SK-N-MC (cell line): ENCODE measurements around the gene DOCK9.

ENCODE experiments used
- DNase-seq: peaks from one replicate; pipeline ENCODE4 v3.0.0-alpha.2; 2011; ENCODE audit warnings: low read depth, low spot score
- H3K27ac ChIP-seq: fragments of 200-600 bp; sonication (generic); 2 replicates; pipeline ENCODE4 v1.5.1; 2016; ENCODE audit warnings: mixed run types
- H3K36me3 ChIP-seq: fragments of 200-600 bp; sonication (generic); 2 replicates; pipeline ENCODE4 v1.6.1; 2017; ENCODE audit warnings: antibody characterized with exemption, low read length, mixed read lengths; ENCODE audit not compliant: insufficient read depth
- H3K4me3 ChIP-seq: fragments of 200-600 bp; sonication (generic); 2 replicates; pipeline ENCODE4 v1.5.1; 2016
- H3K9ac ChIP-seq: fragments of 200-600 bp; sonication (generic); 2 replicates; pipeline ENCODE4 v1.8.0; 2017; ENCODE audit warnings: mixed run types, mixed read lengths; ENCODE audit not compliant: insufficient read length
- H3K9me3 ChIP-seq: fragments of 200-600 bp; sonication (generic); 2 replicates; pipeline ENCODE4 v1.6.1; 2017; ENCODE audit warnings: low read depth, mild to moderate bottlenecking, antibody characterized with exemption, low read length, moderate library complexity, mixed read lengths
- EZH2 ChIP-seq: fragments of 200-600 bp; sonication (generic); IDR thresholded peaks from one replicate; pipeline ENCODE4 v1.6.1; 2017; ENCODE audit warnings: antibody characterized with exemption
- FOXP2 ChIP-seq: optimal IDR thresholded peaks from 2 replicates; pipeline ENCODE3; 2011; ENCODE audit warnings: mild to moderate bottlenecking, moderate library complexity; ENCODE audit not compliant: insufficient read depth; ENCODE audit errors: extremely low read length, control extremely low read depth
- POLR2AphosphoS5 ChIP-seq: IDR thresholded peaks from 2 replicates; pipeline ENCODE4 v1.6.1; 2012; ENCODE audit warnings: mild to moderate bottlenecking, low read depth, low read length, borderline replicate concordance

DOCK9 gene

GRCh38 chr13:99009987-99010551, 32.2 kb upstream of the DOCK9 start:
- Histone ChIP-seq H3K36me3 (no peaks in the 10 kb centered on the region), H3K27ac (no peak overlapping the region), H3K4me3 (no peak overlapping the region), H3K9ac (no peak overlapping the region), H3K9me3 (no peaks in the 10 kb centered on the region)
- no peak for DNase-seq
- TF ChIP-seq POLR2AphosphoS5 (no peak), FOXP2 (no peak), EZH2 (no peak)

GRCh38 chr13:99008577-99008976, 30.7 kb upstream of the DOCK9 start:
- Histone ChIP-seq H3K4me3 (no peak overlapping the region), H3K27ac (no peak overlapping the region), H3K9me3 (no peaks in the 10 kb centered on the region), H3K9ac (no peak overlapping the region), H3K36me3 (no peaks in the 10 kb centered on the region)
- no peak for DNase-seq
- no peak for TF ChIP-seq FOXP2
- TF ChIP-seq POLR2AphosphoS5: no peak
- TF ChIP-seq EZH2: no peak

- Histone ChIP-seq H3K27ac (no peak overlapping the region), H3K4me3 (no peak overlapping the region), H3K9ac (no peak overlapping the region), H3K36me3 (no peaks in the 10 kb centered on the region), H3K9me3 (no peaks in the 10 kb centered on the region)
- no peak for DNase-seq
- TF ChIP-seq POLR2AphosphoS5 (no peak), EZH2 (no peak), FOXP2 (no peak)
Observed at GRCh38 chr13:99007414-99007986, 29.6 kb upstream of the DOCK9 start.

GRCh38 chr13:99005609-99006008, 27.7 kb upstream of the DOCK9 start:
- no peaks in the 10 kb centered on the region for H3K9me3 ChIP-seq
- H3K36me3 ChIP-seq: no peaks in the 10 kb centered on the region
- TF ChIP-seq FOXP2 (no peak), EZH2 (no peak), POLR2AphosphoS5 (no peak)
- H3K4me3 ChIP-seq: no peak overlapping the region
- no peak overlapping the region for H3K27ac ChIP-seq
- DNase-seq: no peak
- H3K9ac ChIP-seq: no peak overlapping the region

GRCh38 chr13:99004978-99005377, 27.1 kb upstream of the DOCK9 start:
- Histone ChIP-seq H3K36me3 (no peaks in the 10 kb centered on the region), H3K9ac (no peak overlapping the region), H3K4me3 (no peak overlapping the region), H3K9me3 (no peaks in the 10 kb centered on the region), H3K27ac (no peak overlapping the region)
- no peak for TF ChIP-seq POLR2AphosphoS5
- no peak for TF ChIP-seq EZH2
- no peak for TF ChIP-seq FOXP2
- no peak for DNase-seq

GRCh38 chr13:99003851-99004471, 26.1 kb upstream of the DOCK9 start:
- Histone ChIP-seq H3K27ac (no peak overlapping the region), H3K4me3 (no peak overlapping the region), H3K9me3 (no peaks in the 10 kb centered on the region), H3K9ac (no peak overlapping the region), H3K36me3 (no peaks in the 10 kb centered on the region)
- TF ChIP-seq POLR2AphosphoS5: no peak
- no peak for DNase-seq

- Histone ChIP-seq H3K9ac (no peak overlapping the region), H3K4me3 (no peak overlapping the region), H3K36me3 (no peaks in the 10 kb centered on the region), H3K27ac (no peak overlapping the region), H3K9me3 (no peaks in the 10 kb centered on the region)
- DNase-seq: no peak
- TF ChIP-seq FOXP2: no peak
- no peak for TF ChIP-seq POLR2AphosphoS5
- no peak for TF ChIP-seq EZH2
Observed at GRCh38 chr13:99003186-99003585, 25.3 kb upstream of the DOCK9 start.

- Histone ChIP-seq H3K27ac (no peak overlapping the region), H3K9ac (no peak overlapping the region), H3K9me3 (no peaks in the 10 kb centered on the region), H3K36me3 (no peaks in the 10 kb centered on the region), H3K4me3 (no peak overlapping the region)
- TF ChIP-seq FOXP2: no peak
- no peak for TF ChIP-seq EZH2
- TF ChIP-seq POLR2AphosphoS5: no peak
- no peak for DNase-seq
Observed at GRCh38 chr13:99002172-99002710, 24.4 kb upstream of the DOCK9 start.

- H3K36me3 ChIP-seq: no peaks in the 10 kb centered on the region
- no peak overlapping the region for H3K9ac ChIP-seq
- no peak for DNase-seq
- no peak for TF ChIP-seq EZH2
- no peak for TF ChIP-seq FOXP2
- no peak for TF ChIP-seq POLR2AphosphoS5
- no peaks in the 10 kb centered on the region for H3K9me3 ChIP-seq
- no peak overlapping the region for H3K4me3 ChIP-seq
- H3K27ac ChIP-seq: no peak overlapping the region
Observed at GRCh38 chr13:99000137-99000536, 22.3 kb upstream of the DOCK9 start.

GRCh38 chr13:98999639-98999952, 21.7 kb upstream of the DOCK9 start:
- H3K9me3 ChIP-seq: no peaks in the 10 kb centered on the region
- no peak for DNase-seq
- TF ChIP-seq POLR2AphosphoS5 (no peak), EZH2 (no peak), FOXP2 (no peak)
- H3K36me3 ChIP-seq: no peaks in the 10 kb centered on the region
- H3K9ac ChIP-seq: no peak overlapping the region
- no peak overlapping the region for H3K27ac ChIP-seq
- no peak overlapping the region for H3K4me3 ChIP-seq
